HL-60 (cell line): ENCODE results near the gene CTNNBIP1.

Experiments used
- GABPA ChIP-seq: IDR thresholded peaks from 2 replicates; pipeline ENCODE4 v1.6.1; 2012; ENCODE audit warnings: low read depth
- POLR2AphosphoS5 ChIP-seq: IDR thresholded peaks from 2 replicates; pipeline ENCODE4 v1.6.1; 2012; ENCODE audit warnings: low read depth
- SPI1 ChIP-seq: IDR thresholded peaks from 2 replicates; pipeline ENCODE4 v1.6.1; 2012; ENCODE audit warnings: low read depth, mild to moderate bottlenecking, borderline replicate concordance
- TF ChIP-seq, protein P1 (sequence below): IDR thresholded peaks from one replicate; pipeline ENCODE4 v1.5.1; 2011; ENCODE audit warnings: low read length, control low read depth, inconsistent platforms; ENCODE audit not compliant: insufficient read depth
- TF ChIP-seq, protein P2 (sequence below): IDR thresholded peaks from 2 replicates; pipeline ENCODE4 v1.6.1; 2012; ENCODE audit warnings: low read depth; ENCODE audit not compliant: insufficient replicate concordance

DNA sequence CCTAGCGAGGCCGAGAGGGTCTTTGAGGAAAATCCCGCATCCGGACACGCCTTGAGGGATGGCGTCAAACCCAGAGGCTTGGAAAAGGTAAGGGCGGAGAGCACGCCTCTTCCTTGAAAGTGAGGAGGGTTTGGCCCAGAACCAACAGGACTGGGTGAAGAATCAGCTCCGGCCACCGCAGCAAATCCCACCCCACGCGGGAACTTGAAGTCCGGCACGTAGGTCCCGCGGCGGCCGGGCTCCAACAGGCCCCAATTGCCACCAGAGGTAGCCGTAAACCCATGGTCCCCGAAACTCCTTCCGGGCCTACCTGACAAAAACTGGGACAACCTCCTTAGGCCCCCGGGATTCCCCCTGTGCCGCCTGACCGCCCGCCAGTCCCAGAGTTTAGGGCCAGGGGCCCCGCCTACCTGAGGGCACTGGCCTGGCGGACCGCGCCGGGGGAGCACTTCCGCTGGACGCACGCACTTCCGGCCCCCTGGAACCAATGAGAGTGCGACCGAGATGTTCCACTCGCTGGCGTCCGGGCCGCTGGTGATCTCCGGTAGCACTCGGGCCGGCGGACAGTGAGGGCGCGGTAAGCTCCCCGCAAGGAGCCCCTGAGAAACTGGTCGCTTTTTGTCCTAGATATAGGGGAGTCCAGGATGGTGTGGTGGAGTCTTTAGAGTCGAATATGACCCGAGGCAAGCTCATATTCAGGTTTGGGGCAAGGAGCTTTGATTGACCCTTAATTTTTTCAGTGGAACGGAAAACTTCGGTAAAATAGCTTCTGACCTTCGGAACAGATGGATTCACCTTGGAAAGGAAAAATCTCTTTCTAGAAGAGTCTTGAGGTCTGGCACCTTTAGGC lies 33.1 kb upstream of the CTNNBIP1 start, which contains the start of the genes LZIC and NMNAT1:
- TF ChIP-seq, protein P1, sequence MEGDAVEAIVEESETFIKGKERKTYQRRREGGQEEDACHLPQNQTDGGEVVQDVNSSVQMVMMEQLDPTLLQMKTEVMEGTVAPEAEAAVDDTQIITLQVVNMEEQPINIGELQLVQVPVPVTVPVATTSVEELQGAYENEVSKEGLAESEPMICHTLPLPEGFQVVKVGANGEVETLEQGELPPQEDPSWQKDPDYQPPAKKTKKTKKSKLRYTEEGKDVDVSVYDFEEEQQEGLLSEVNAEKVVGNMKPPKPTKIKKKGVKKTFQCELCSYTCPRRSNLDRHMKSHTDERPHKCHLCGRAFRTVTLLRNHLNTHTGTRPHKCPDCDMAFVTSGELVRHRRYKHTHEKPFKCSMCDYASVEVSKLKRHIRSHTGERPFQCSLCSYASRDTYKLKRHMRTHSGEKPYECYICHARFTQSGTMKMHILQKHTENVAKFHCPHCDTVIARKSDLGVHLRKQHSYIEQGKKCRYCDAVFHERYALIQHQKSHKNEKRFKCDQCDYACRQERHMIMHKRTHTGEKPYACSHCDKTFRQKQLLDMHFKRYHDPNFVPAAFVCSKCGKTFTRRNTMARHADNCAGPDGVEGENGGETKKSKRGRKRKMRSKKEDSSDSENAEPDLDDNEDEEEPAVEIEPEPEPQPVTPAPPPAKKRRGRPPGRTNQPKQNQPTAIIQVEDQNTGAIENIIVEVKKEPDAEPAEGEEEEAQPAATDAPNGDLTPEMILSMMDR, result no peak
- TF ChIP-seq, protein P2, sequence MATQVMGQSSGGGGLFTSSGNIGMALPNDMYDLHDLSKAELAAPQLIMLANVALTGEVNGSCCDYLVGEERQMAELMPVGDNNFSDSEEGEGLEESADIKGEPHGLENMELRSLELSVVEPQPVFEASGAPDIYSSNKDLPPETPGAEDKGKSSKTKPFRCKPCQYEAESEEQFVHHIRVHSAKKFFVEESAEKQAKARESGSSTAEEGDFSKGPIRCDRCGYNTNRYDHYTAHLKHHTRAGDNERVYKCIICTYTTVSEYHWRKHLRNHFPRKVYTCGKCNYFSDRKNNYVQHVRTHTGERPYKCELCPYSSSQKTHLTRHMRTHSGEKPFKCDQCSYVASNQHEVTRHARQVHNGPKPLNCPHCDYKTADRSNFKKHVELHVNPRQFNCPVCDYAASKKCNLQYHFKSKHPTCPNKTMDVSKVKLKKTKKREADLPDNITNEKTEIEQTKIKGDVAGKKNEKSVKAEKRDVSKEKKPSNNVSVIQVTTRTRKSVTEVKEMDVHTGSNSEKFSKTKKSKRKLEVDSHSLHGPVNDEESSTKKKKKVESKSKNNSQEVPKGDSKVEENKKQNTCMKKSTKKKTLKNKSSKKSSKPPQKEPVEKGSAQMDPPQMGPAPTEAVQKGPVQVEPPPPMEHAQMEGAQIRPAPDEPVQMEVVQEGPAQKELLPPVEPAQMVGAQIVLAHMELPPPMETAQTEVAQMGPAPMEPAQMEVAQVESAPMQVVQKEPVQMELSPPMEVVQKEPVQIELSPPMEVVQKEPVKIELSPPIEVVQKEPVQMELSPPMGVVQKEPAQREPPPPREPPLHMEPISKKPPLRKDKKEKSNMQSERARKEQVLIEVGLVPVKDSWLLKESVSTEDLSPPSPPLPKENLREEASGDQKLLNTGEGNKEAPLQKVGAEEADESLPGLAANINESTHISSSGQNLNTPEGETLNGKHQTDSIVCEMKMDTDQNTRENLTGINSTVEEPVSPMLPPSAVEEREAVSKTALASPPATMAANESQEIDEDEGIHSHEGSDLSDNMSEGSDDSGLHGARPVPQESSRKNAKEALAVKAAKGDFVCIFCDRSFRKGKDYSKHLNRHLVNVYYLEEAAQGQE, result peak; percentile 74
- TF ChIP-seq POLR2AphosphoS5 (peak; percentile 91), GABPA (peak; percentile 100), SPI1 (no peak; the same call in 1 of the 2 replicates)
